ENCODE data around the gene SPEN.

The SPEN gene

DNA sequence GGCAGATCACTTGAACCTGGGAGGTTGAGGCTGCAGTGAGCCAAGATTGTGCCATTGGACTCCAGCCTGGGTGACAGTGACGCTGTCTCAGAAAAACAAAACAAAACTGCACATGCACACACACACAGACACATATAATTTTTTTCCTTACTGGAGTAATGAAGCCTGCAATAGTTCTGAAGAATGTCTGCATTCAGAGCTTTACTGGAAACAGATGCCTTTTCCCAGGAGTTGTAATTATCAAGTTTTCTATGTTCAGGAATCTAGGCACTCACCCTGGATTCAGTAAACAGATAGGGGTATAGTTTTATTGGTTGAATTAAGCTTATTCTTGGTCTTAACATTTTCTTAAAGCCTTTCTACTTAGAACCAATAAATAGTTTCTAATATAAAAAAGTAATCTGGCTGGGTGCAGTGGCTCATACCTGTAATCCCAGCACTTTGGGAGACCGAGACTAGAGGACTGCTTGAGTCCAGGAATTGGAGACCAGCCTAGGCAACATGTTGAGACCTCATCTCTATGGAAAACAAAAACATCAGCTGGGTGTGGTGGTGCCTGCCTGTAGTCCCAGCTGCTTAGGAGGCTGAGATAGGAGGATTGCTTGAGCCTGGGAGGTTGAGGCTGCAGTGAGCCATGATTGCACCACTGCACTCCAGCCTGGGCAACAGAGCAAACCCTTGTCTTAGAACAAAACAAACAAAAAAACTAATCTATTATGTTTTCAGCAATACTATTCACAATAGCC is 15.8 kb downstream of the SPEN start:
- TF ChIP-seq POLR2AphosphoS5 (IDR thresholded peaks at IDR 0.05; ENCODE audit: low read depth, low read length) (no peak), POLR2A (IDR thresholded peaks at IDR 0.05; ENCODE audit: low read depth, low read length) (no peak), TAF1 (IDR thresholded peaks at IDR 0.05; ENCODE audit: borderline replicate concordance, low read depth, low read length) (no peak)
- DNase-seq (ENCODE audit: insufficient read length) (no peak), FAIRE-seq (no peak)

DNA sequence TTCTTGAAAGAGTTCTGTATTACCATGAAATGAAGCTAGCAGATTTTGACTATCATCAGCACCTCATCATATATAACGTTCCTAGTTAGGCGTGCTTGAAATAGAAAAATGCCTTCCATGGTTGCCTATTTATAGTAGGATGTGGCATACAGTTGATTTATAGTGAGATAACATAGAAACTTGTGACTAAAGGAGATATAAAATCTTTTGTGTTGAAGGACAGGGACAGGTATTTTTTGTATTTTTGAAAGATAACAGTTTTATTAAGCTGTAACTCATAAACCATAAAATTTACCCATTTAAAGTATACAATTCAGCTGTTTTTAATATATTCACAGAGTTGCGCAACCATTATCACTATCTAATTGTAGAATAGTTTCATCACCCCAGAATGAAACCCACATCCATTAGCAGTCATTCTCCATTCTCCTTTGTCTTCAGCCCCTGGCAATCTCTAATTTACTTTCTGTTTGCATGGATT is 19.3 kb downstream of the SPEN start:
- no peak for DNase-seq (ENCODE audit: insufficient read length)
- no peak for FAIRE-seq
- TF ChIP-seq POLR2AphosphoS5 (IDR thresholded peaks at IDR 0.05; ENCODE audit: low read depth, low read length) (no peak), POLR2A (IDR thresholded peaks at IDR 0.05; ENCODE audit: low read depth, low read length) (no peak), TAF1 (IDR thresholded peaks at IDR 0.05; ENCODE audit: borderline replicate concordance, low read depth, low read length) (no peak)

DNA sequence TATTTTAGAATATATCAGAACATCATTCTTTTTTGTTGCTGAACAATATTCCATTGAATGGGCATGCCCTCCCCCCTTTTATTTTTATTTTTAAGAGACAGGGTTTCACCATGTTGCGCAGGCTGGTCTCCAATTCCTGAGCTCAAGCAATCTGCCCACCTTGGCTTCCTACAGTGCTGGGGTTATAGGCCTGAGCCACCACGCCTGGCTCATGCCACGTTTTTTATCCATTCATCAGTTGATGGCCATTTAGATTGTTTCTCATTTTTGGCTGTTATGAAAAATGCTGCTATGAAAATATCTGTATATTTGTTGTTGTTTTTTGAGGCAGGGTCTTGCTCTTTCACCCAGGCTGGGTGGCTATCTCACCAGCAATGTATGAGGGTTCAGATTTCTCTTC is 19.8 kb downstream of the SPEN start:
- FAIRE-seq (no peak), DNase-seq (ENCODE audit: insufficient read length) (no peak)
- TF ChIP-seq POLR2A (IDR thresholded peaks at IDR 0.05; ENCODE audit: low read depth, low read length) (no peak), POLR2AphosphoS5 (IDR thresholded peaks at IDR 0.05; ENCODE audit: low read depth, low read length) (no peak), TAF1 (IDR thresholded peaks at IDR 0.05; ENCODE audit: borderline replicate concordance, low read depth, low read length) (no peak)

DNA sequence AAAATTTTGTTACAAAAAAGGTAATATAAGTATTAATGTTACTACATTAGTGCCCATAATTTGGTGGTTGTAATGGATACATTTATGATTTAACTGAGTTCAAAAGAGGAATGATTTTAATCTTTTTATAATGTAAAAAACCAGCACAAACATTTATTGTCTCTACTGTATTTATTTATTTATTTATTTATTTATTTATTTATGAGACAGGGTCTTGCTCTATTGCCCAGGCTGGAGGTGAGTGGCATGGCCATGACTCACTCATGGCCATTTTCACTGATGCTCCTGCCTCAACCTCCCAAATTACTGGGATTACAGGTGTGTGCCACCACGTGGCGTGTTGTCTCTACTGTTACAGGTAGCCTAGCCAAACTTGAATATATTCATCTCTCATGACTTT is 21.9 kb downstream of the SPEN start:
- TF ChIP-seq TAF1 (IDR thresholded peaks at IDR 0.05; ENCODE audit: borderline replicate concordance, low read depth, low read length) (no peak), POLR2AphosphoS5 (IDR thresholded peaks at IDR 0.05; ENCODE audit: low read depth, low read length) (no peak), POLR2A (IDR thresholded peaks at IDR 0.05; ENCODE audit: low read depth, low read length) (no peak)
- FAIRE-seq = no peak

DNA sequence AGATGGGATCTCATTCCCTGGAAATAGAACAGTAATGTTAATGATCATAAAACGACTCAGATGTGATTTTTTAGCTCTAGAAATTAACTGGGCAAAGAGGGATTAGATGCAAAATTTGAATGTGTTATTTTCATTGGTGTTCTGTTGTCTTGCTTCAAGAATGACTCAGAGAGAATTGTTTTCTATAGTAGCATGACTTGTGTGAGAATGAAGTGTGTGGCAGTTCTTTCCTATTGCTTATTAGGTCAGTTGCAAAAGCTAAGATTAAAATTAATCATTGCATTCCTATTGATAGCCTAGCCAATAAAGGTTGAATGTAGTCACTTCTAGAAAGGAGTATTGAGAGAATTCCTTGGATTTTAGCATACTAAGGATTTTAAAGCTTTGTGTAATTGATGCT is 22.9 kb downstream of the SPEN start:
- DNase-seq (ENCODE audit: insufficient read length) = no peak
- no peak for FAIRE-seq

More for the DNA sequence above, 21.9 kb downstream of the SPEN start:
- no peak for DNase-seq (ENCODE audit: insufficient read length)

DNA sequence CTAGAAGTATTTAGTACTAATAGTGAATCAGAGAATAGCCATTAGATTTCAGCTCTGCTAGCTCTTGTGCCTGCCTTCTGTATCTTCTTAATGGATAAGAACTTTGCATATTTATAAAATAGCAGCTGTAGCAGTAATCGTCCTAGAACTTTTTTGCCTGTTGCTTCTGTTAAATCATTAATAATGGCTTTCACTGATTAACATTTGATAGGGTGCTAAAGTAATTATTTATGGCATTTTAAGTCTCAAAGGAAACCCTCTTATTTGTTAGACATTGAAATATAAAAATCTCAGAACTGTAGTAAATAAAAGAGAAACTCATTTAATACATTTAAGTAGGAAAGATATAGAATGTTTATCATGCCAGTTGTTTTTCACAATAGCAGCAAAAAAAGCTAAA is 27.0 kb downstream of the SPEN start:
- TF ChIP-seq POLR2AphosphoS5 (IDR thresholded peaks at IDR 0.05; ENCODE audit: low read depth, low read length) (no peak), TAF1 (IDR thresholded peaks at IDR 0.05; ENCODE audit: borderline replicate concordance, low read depth, low read length) (no peak), POLR2A (IDR thresholded peaks at IDR 0.05; ENCODE audit: low read depth, low read length) (no peak)
- DNase-seq (ENCODE audit: insufficient read length) (no peak), FAIRE-seq (no peak)

More for the DNA sequence above, 22.9 kb downstream of the SPEN start:
- no peak for TF ChIP-seq POLR2A (IDR thresholded peaks at IDR 0.05; ENCODE audit: low read depth, low read length)
- no peak for TF ChIP-seq TAF1 (IDR thresholded peaks at IDR 0.05; ENCODE audit: borderline replicate concordance, low read depth, low read length)
- no peak for TF ChIP-seq POLR2AphosphoS5 (IDR thresholded peaks at IDR 0.05; ENCODE audit: low read depth, low read length)

DNA sequence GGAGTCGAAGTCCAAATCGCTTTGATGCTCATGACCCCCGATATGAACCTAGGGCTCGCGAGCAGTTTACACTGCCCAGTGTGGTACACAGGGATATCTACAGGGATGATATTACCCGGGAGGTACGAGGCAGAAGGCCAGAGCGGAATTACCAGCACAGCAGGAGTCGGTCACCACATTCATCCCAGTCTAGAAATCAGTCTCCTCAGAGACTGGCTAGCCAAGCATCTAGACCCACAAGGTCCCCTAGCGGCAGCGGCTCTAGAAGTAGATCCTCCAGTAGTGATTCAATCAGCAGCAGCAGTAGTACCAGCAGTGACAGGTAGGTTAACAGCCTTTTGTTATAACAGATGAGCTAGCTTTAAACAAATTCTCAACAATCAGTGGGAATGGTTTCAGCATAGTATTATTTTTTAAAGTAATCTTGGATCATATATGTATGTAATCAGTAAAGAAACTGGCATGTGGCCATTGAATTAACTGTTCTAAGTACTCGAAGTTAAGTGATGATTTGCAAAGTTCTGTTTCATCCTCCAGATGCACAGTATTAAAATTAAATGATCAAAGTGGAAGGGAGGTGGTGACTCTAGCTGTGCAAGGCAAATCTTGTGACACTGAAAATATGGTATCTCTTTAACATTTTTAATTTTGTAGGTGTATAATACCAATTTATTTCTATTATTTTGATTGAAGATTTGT is 29.0 kb downstream of the SPEN start:
- no peak for DNase-seq (ENCODE audit: insufficient read length)
- no peak for FAIRE-seq
- no peak for TF ChIP-seq POLR2AphosphoS5 (IDR thresholded peaks at IDR 0.05; ENCODE audit: low read depth, low read length)
- TF ChIP-seq TAF1 (IDR thresholded peaks at IDR 0.05; ENCODE audit: borderline replicate concordance, low read depth, low read length) = no peak
- TF ChIP-seq POLR2A (IDR thresholded peaks at IDR 0.05; ENCODE audit: low read depth, low read length) = no peak

DNA sequence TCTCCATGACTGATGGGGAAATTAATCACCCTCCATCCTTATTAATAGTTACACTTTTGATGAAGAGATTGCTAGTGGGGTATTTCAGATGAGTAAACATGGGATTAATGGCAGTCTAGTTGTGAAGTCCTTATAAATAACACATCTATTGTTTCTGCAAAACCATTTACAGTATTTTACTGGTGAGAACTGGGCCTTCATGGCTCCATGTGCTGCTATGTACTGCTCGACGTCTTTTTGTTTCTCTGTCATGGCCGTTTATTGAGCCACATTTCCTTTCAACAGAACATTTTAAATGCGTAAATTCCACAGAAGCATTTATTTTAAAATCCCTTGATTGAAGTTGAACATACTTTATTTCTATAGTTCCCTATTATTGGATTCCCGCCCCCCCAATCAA is 34.5 kb downstream of the SPEN start:
- FAIRE-seq (no peak), DNase-seq (ENCODE audit: insufficient read length) (no peak)
- TF ChIP-seq POLR2AphosphoS5 (IDR thresholded peaks at IDR 0.05; ENCODE audit: low read depth, low read length) (no peak), TAF1 (IDR thresholded peaks at IDR 0.05; ENCODE audit: borderline replicate concordance, low read depth, low read length) (no peak), POLR2A (IDR thresholded peaks at IDR 0.05; ENCODE audit: low read depth, low read length) (no peak)

DNA sequence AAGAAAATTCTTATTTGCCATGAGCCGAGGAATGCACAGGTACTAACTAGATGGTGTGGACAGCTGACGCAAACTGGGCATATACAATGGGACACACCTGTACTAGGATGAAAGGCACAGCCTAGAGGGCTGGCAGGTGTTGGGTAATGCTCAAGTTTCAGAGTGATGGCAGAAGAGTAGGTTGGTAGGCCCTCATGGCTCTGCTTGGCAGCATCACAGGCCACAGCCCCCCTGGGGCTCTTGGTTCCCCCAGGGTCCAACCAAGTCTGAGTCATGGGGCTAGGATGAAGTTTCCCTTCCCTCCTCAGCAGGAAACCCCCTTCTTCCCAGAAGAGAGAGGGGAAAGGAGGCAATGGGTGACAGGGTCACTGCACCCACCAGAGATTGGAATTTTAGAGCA is 35.2 kb downstream of the SPEN start:
- no peak for TF ChIP-seq POLR2A (IDR thresholded peaks at IDR 0.05; ENCODE audit: low read depth, low read length)
- TF ChIP-seq POLR2AphosphoS5 (IDR thresholded peaks at IDR 0.05; ENCODE audit: low read depth, low read length) = no peak
- TF ChIP-seq TAF1 (IDR thresholded peaks at IDR 0.05; ENCODE audit: borderline replicate concordance, low read depth, low read length) = no peak
- no peak for FAIRE-seq

DNA sequence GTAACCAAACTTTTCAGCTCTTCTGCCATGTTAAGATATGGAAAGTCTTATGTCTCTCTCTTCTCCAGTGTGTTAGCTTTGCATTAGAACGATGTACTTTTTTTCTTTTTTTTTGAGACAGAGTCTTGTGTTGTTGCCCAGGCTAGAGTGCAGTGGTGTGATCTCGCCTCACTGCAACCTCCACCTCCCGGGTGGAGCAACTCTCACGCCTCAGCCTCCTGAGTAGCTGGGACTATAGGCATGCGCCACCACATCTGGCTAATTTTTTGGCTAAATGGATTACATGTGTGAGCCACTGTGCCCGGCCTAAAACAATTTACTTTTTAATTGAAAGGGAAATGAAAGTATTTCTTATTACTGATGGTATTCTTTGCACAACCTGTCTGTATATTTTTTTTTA is 35.8 kb downstream of the SPEN start:
- DNase-seq (ENCODE audit: insufficient read length) (no peak), FAIRE-seq (no peak)
- TF ChIP-seq POLR2AphosphoS5 (IDR thresholded peaks at IDR 0.05; ENCODE audit: low read depth, low read length) (no peak), POLR2A (IDR thresholded peaks at IDR 0.05; ENCODE audit: low read depth, low read length) (no peak), TAF1 (IDR thresholded peaks at IDR 0.05; ENCODE audit: borderline replicate concordance, low read depth, low read length) (no peak)

More for the DNA sequence above, 35.2 kb downstream of the SPEN start:
- DNase-seq (ENCODE audit: insufficient read length) = no peak

DNA sequence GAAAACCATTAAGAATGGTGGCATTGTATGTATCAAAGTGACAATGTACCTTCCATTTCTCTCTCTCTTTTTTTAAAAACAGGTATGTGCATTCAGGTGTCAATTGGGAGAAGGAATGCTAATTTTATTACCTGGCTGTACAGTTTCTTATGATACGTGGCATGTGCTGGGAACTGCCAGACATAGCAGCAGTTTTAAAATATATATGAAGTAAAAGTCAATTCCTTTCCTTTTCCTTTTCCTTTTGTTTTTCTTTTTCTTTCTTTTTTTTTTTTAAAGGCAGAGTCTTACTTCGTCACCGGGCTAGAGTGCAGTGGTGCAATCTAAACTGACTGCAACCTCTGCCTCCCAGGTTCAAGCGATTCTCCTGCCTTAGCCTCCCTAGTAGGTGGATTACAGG is 37.0 kb downstream of the SPEN start:
- no peak for FAIRE-seq
- no peak for DNase-seq (ENCODE audit: insufficient read length)
- no peak for TF ChIP-seq POLR2A (IDR thresholded peaks at IDR 0.05; ENCODE audit: low read depth, low read length)
- TF ChIP-seq POLR2AphosphoS5 (IDR thresholded peaks at IDR 0.05; ENCODE audit: low read depth, low read length) = no peak
- no peak for TF ChIP-seq TAF1 (IDR thresholded peaks at IDR 0.05; ENCODE audit: borderline replicate concordance, low read depth, low read length)

DNA sequence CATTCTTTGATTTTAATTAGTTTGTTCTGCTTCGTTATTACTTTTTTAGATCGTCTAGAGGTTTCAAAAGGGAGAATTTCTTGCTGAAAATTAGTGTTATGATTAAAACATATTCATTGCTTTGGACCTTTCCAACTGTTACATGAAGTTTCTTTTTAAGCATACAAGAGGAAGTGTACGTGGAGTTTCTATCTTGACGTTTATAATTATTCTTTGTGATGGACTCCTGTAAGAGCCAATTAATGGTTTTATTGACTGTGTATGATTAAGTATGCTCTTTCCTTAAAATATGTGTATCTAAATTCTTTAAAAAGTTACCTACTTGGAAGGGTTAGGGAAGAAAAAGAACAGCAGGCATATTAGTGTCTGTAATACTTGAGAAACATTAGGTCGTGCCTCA is 37.8 kb downstream of the SPEN start:
- no peak for TF ChIP-seq POLR2A (IDR thresholded peaks at IDR 0.05; ENCODE audit: low read depth, low read length)
- TF ChIP-seq POLR2AphosphoS5 (IDR thresholded peaks at IDR 0.05; ENCODE audit: low read depth, low read length) = no peak
- TF ChIP-seq TAF1 (IDR thresholded peaks at IDR 0.05; ENCODE audit: borderline replicate concordance, low read depth, low read length) = no peak
- DNase-seq (ENCODE audit: insufficient read length) = no peak
- FAIRE-seq = no peak
